Ascending aorta (tissue), 2 donors: ENCODE results near the gene ZNF503. TPM values are rescaled to one million over a fixed set of nuclear protein-coding genes. Genes with fewer than 3 reads are reported as not detected.

Source experiments
- DNase-seq, 2 donors: peaks; one replicate each; pipeline ENCODE4 v3.0.0-alpha.2; 2019; ENCODE audit warnings: low spot score in 2 of 2
- H3K27ac ChIP-seq, 2 donors: fragments of 200-600 bp; sonication (generic); one replicate each; pipeline ENCODE4 v1.5.1; 2016 to 2017; ENCODE audit warnings: mild to moderate bottlenecking in 1 of 2
- H3K27me3 ChIP-seq: fragments of 200-600 bp; sonication (generic); one replicate; pipeline ENCODE4 v1.5.1; 2017
- H3K36me3 ChIP-seq, 2 donors: fragments of 200-600 bp; sonication (generic); one replicate each; pipeline ENCODE4 v1.5.1; 2016
- H3K4me1 ChIP-seq, 2 donors: fragments of 200-600 bp; sonication (generic); one replicate each; pipeline ENCODE4 v1.5.1; 2016 to 2017; ENCODE audit warnings: mild to moderate bottlenecking in 1 of 2
- H3K4me3 ChIP-seq, 2 donors: fragments of 200-600 bp; sonication (generic); one replicate each; pipeline ENCODE4 v1.5.1; 2016 to 2017; ENCODE audit warnings: mild to moderate bottlenecking in 1 of 2
- H3K9me3 ChIP-seq, 2 donors: fragments of 200-600 bp; sonication (generic); one replicate each; pipeline ENCODE4 v1.5.1; 2016
- intact Hi-C: fragments of 100-400 bp; cut with DNase I; formaldehyde crosslinking; loops from one replicate; pipeline ENCODE4 v1.15.1; 2023
- total RNA-seq: library from RNA; depleted of rRNA; stranded (reverse); fragments of >200 nt; gene quantifications from one replicate; pipeline ENCODE4 v1.1.0, GENCODE V29; 2016
- TF ChIP-seq, protein P1 (sequence below), 3 experiments: fragments of 200-600 bp in 2 of 3; fragments of 450-650 bp in 1 of 3; sonication (generic) in 2 of 3; IDR thresholded peaks; one replicate each; pipeline ENCODE4 v1.5.1; 2016 to 2019; ENCODE audit warnings: antibody characterized with exemption in 3 of 3, mild to moderate bottlenecking in 1 of 3, moderate library complexity in 1 of 3

ZNF503 gene
- total RNA-seq, 1 donor from 2014 or later: 28.8 TPM

DNA sequence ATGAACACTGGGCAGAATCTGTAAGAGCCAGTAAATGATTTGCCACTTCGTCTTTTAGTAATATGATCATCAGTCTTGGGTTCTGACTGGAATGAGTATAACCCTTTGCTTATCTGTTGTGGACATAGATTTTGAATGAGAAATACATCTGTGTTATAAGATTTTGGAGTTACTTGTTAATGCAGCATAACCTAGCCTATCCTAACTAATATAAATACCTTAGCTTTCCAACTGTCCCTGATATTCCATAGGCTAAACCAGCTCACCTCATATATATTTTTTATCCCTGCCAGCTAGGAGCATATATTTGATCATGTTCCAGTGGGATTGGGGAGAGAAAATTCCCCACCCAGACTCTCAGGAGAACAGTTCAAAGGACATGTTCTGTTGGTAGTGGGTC is 44.9 kb upstream of the ZNF503 start:
- DNase-seq: no peak
- intact Hi-C loops: no loop called here
- peaks cover 0 to 21% of the 10 kb centered on the region in 2 donors for H3K9me3 ChIP-seq
- no peak overlapping the region for H3K4me3 ChIP-seq
- peaks cover 0 to 4% of the 10 kb centered on the region in 2 donors for H3K4me1 ChIP-seq
- H3K36me3 ChIP-seq: no peaks in the 10 kb centered on the region
- no peak overlapping the region for H3K27ac ChIP-seq
- TF ChIP-seq, protein P1, sequence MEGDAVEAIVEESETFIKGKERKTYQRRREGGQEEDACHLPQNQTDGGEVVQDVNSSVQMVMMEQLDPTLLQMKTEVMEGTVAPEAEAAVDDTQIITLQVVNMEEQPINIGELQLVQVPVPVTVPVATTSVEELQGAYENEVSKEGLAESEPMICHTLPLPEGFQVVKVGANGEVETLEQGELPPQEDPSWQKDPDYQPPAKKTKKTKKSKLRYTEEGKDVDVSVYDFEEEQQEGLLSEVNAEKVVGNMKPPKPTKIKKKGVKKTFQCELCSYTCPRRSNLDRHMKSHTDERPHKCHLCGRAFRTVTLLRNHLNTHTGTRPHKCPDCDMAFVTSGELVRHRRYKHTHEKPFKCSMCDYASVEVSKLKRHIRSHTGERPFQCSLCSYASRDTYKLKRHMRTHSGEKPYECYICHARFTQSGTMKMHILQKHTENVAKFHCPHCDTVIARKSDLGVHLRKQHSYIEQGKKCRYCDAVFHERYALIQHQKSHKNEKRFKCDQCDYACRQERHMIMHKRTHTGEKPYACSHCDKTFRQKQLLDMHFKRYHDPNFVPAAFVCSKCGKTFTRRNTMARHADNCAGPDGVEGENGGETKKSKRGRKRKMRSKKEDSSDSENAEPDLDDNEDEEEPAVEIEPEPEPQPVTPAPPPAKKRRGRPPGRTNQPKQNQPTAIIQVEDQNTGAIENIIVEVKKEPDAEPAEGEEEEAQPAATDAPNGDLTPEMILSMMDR (IDR thresholded peaks at IDR 0.05): no peak
- no peaks in the 10 kb centered on the region for H3K27me3 ChIP-seq

DNA sequence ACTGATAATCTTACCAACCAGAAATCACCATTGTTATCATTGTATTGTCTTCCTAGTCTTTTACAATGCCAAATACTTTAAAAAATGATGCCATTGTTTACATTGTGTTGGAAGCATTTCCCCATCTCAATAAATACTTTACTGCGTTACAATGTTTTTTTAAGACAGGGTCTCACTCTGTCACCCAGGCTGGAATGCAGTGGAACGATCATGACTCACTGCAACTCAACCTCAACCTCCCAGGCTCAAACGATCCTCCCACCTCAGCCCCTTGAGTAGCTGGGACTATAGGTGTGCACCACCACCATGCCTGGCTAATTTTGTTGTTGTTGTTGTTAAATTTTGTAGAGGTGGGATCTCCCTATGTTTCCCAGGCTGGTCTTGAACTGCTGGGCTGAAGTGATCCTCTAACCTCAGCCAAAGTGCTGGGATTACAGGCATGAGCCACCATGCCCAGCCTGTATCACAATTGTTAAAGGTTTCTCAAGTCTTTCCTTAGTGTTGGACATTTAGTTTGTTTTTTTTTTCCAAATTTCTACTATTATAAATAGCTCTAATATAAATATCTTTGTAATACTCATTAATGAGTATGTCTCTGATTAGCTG is 43.3 kb upstream of the ZNF503 start:
- H3K27me3 ChIP-seq: no peaks in the 10 kb centered on the region
- peaks cover 0 to 4% of the 10 kb centered on the region in 2 donors for H3K4me1 ChIP-seq
- H3K36me3 ChIP-seq: no peaks in the 10 kb centered on the region
- intact Hi-C loops: no loop called here
- DNase-seq: peak in 1 of 2 donors; percentile 4
- H3K9me3 ChIP-seq: peaks cover 0 to 21% of the 10 kb centered on the region in 2 donors
- TF ChIP-seq, protein P1 (IDR thresholded peaks at IDR 0.05): no peak
- H3K27ac ChIP-seq: no peak overlapping the region
- H3K4me3 ChIP-seq: no peak overlapping the region

DNA sequence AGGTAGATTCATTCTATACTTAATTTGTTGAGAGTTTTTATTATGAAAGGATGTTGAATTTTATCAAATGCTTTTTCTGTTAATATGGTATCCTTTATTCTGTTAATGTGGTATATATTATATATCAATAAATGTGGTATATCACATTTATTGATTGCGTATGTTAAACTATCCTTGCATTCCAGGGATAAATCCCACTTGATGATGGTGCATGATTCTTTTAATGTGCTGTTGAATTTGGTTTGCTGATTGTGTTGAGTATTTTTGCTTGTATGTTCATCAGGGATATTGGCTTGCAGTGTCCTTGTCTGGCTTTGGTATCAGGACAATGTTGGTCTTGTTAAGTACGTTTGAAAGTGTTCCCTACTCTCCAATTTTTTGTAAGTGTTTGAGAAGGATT is 41.8 kb upstream of the ZNF503 start:
- no peak for DNase-seq
- Histone ChIP-seq H3K27ac (no peak overlapping the region), H3K36me3 (peaks cover 0 to 7% of the 10 kb centered on the region in 2 donors), H3K4me3 (no peak overlapping the region), H3K27me3 (no peaks in the 10 kb centered on the region), H3K4me1 (peaks cover 0 to 4% of the 10 kb centered on the region in 2 donors), H3K9me3 (peaks cover 0 to 21% of the 10 kb centered on the region in 2 donors)
- intact Hi-C loops: no loop called here
- TF ChIP-seq, protein P1 (IDR thresholded peaks at IDR 0.05): no peak

DNA sequence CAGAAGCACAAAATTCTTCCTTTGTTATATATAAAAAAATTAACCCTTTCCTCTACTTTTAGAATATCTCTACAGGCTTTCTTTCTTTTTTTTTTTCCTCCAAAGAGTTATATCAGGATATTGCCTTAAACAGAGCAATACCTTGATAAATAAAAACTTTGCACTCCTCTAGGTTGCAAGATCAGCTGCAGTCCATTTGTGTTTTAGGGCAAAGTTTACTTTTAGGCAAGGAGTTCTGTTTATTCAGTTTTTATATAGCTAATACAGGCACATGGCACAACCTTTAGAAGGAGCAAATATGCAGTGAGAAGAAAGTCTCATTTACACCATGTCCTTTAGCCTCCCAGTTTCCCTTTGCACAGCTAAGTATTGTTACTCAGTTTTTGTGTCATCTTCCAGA is 40.1 kb upstream of the ZNF503 start:
- no peaks in the 10 kb centered on the region for H3K27me3 ChIP-seq
- H3K36me3 ChIP-seq: peaks cover 0 to 8% of the 10 kb centered on the region in 2 donors
- no peaks in the 10 kb centered on the region for H3K4me1 ChIP-seq
- DNase-seq: no peak
- intact Hi-C loops: no loop called here
- TF ChIP-seq, protein P1 (IDR thresholded peaks at IDR 0.05): no peak
- no peak overlapping the region for H3K4me3 ChIP-seq
- peaks cover 0 to 21% of the 10 kb centered on the region in 2 donors for H3K9me3 ChIP-seq
- H3K27ac ChIP-seq: no peak overlapping the region

DNA sequence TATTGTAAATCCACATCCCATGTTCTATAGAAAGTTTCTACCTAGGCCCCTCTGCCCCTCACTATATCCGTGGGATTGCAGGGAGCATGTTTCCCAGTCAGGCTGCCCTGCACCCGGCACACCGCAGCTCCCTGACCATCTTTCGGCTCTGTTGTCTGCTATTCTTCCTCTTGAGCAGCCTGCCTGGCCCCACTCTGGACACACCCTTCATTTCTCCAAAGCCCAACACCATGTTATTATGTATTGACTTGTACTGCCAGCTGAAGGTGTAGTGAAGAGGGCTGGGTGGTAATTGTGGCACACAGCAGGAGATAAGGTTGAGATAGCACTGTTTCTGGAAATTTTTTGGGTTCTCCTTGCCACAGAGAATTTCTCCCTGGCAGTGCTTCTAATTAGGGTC is 39.6 kb upstream of the ZNF503 start:
- intact Hi-C loops: no loop called here

More for the DNA sequence above, 39.6 kb upstream of the ZNF503 start:
- Histone ChIP-seq H3K4me3 (no peak overlapping the region), H3K27me3 (no peaks in the 10 kb centered on the region), H3K4me1 (no peaks in the 10 kb centered on the region), H3K36me3 (peaks cover 0 to 8% of the 10 kb centered on the region in 2 donors), H3K27ac (no peak overlapping the region), H3K9me3 (peaks cover 0 to 21% of the 10 kb centered on the region in 2 donors)
- no peak for DNase-seq
- TF ChIP-seq, protein P1 (IDR thresholded peaks at IDR 0.05): no peak
